B cell (primary cell): ENCODE measurements around the gene PHKG1.

ENCODE experiments used
- CTCF ChIP-seq: fragments of 200-600 bp; IDR thresholded peaks from one replicate; pipeline ENCODE4 v1.8.0; 2022; ENCODE audit warnings: antibody characterized with exemption, mild to moderate bottlenecking
- EZH2 ChIP-seq: IDR thresholded peaks from 2 replicates; pipeline ENCODE4 v1.6.1; 2012; ENCODE audit warnings: borderline replicate concordance, low read depth, mild to moderate bottlenecking, moderate library complexity, low read length; ENCODE audit not compliant: insufficient read depth, poor library complexity, severe bottlenecking

GRCh38 chr7:56030340-56030739 is 62.4 kb downstream of the PHKG1 start:
- TF ChIP-seq CTCF, result no peak
- TF ChIP-seq EZH2, result no peak
